Measurements from ENCODE around the gene FMN2.

DNA sequence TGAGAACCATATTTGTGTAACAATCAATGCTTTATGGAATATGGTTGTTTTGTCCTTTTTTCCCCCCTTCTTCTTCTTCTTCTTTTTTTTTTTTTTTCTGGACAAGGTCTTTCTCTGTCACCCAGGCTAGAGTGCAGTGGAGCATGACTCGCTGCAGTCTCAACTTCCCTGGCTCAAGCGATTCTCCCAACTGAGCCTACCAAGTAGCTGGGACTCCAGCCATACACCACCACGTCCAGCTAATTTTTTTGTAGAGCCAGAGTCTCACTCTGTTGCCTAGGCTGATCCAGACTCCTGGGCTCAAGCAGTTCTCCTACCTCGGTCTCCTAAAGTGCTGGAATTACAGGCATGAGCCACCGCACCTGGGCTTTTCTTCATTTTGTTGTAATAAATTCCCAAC is 86.7 kb downstream of the FMN2 start:
- TF ChIP-seq, protein P1, sequence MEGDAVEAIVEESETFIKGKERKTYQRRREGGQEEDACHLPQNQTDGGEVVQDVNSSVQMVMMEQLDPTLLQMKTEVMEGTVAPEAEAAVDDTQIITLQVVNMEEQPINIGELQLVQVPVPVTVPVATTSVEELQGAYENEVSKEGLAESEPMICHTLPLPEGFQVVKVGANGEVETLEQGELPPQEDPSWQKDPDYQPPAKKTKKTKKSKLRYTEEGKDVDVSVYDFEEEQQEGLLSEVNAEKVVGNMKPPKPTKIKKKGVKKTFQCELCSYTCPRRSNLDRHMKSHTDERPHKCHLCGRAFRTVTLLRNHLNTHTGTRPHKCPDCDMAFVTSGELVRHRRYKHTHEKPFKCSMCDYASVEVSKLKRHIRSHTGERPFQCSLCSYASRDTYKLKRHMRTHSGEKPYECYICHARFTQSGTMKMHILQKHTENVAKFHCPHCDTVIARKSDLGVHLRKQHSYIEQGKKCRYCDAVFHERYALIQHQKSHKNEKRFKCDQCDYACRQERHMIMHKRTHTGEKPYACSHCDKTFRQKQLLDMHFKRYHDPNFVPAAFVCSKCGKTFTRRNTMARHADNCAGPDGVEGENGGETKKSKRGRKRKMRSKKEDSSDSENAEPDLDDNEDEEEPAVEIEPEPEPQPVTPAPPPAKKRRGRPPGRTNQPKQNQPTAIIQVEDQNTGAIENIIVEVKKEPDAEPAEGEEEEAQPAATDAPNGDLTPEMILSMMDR (conservative IDR thresholded peaks at IDR 0.05; ENCODE audit: low read depth, low read length): no peak
- no peak for TF ChIP-seq EZH2 (IDR thresholded peaks at IDR 0.05; ENCODE audit: low read length, unreplicated experiment)

Data from PC-3 (cell line).